ENCODE measurements around the gene ABHD4.

DNA sequence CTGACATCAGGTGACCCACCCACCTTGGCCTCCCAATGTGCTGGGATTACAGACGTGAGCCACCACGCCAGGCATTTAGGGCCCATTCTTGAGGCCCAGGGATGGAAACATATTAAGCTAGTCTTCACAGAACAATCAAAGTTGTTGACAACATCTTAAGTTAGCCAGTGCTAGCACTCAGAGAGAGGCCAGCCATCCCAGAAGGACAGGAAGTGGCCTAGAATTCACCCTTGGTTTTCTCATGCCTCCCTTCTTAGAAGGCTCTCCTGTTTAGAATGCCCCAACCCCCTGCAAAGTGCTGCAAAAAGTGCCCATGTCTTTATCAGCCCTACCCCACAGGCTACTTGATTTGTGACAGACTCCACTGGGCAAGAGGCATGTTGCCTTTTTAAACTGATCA lies 58.1 kb downstream of the ABHD4 start:
- TF ChIP-seq POLR2A (IDR thresholded peaks at IDR 0.05) (no peak), CTCF (IDR thresholded peaks at IDR 0.05) (no peak)
